ENCODE measurements around the gene ODF2L. TPM values are rescaled to one million over a fixed set of nuclear protein-coding genes. Genes with fewer than 3 reads are reported as not detected.

Gene ODF2L
- total and polyA plus RNA-seq, 9 of the 15 experiments (the other 6 are each of a cell fraction or from before 2014, with no cell fraction given), result 2.2 to 6.0 (median 4.7) TPM

DNA sequence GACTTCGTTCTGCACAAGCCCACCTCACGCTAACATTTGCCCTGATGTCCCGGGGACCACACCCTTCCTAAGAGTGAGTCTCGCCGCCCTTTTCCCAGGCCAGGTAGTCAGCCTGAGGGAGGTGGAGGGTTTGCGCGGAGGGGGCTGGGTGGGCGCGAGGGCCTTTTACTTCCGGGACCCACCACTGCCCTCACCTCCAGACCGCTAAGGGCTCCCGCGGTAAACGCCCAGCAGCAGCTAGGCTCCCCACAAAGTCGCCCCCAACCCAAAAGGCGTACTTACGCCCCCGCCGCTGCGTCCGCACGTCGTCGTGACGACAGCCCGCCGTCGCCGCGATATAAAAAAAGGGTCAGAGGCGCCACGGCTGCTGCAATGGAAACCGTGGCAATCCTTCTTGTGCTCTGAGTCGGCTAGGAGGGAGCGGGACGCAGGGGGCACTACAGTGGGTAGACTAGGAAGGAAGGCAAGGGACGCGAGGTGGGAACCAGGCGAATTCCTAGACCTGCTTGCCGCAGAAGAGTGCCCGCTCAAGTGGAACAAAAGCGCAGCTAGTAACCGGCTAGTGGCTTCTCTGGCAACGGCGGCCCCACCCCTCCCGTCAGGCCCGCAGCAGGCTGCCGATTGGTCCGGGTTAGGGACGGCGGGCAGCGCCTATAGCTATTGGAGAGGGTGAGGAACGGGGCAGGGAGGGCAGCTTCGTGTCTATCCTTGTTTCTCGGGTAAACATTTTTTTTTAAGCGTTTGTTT, at the start of gene ODF2L (continued):
- TF ChIP-seq, protein P1, sequence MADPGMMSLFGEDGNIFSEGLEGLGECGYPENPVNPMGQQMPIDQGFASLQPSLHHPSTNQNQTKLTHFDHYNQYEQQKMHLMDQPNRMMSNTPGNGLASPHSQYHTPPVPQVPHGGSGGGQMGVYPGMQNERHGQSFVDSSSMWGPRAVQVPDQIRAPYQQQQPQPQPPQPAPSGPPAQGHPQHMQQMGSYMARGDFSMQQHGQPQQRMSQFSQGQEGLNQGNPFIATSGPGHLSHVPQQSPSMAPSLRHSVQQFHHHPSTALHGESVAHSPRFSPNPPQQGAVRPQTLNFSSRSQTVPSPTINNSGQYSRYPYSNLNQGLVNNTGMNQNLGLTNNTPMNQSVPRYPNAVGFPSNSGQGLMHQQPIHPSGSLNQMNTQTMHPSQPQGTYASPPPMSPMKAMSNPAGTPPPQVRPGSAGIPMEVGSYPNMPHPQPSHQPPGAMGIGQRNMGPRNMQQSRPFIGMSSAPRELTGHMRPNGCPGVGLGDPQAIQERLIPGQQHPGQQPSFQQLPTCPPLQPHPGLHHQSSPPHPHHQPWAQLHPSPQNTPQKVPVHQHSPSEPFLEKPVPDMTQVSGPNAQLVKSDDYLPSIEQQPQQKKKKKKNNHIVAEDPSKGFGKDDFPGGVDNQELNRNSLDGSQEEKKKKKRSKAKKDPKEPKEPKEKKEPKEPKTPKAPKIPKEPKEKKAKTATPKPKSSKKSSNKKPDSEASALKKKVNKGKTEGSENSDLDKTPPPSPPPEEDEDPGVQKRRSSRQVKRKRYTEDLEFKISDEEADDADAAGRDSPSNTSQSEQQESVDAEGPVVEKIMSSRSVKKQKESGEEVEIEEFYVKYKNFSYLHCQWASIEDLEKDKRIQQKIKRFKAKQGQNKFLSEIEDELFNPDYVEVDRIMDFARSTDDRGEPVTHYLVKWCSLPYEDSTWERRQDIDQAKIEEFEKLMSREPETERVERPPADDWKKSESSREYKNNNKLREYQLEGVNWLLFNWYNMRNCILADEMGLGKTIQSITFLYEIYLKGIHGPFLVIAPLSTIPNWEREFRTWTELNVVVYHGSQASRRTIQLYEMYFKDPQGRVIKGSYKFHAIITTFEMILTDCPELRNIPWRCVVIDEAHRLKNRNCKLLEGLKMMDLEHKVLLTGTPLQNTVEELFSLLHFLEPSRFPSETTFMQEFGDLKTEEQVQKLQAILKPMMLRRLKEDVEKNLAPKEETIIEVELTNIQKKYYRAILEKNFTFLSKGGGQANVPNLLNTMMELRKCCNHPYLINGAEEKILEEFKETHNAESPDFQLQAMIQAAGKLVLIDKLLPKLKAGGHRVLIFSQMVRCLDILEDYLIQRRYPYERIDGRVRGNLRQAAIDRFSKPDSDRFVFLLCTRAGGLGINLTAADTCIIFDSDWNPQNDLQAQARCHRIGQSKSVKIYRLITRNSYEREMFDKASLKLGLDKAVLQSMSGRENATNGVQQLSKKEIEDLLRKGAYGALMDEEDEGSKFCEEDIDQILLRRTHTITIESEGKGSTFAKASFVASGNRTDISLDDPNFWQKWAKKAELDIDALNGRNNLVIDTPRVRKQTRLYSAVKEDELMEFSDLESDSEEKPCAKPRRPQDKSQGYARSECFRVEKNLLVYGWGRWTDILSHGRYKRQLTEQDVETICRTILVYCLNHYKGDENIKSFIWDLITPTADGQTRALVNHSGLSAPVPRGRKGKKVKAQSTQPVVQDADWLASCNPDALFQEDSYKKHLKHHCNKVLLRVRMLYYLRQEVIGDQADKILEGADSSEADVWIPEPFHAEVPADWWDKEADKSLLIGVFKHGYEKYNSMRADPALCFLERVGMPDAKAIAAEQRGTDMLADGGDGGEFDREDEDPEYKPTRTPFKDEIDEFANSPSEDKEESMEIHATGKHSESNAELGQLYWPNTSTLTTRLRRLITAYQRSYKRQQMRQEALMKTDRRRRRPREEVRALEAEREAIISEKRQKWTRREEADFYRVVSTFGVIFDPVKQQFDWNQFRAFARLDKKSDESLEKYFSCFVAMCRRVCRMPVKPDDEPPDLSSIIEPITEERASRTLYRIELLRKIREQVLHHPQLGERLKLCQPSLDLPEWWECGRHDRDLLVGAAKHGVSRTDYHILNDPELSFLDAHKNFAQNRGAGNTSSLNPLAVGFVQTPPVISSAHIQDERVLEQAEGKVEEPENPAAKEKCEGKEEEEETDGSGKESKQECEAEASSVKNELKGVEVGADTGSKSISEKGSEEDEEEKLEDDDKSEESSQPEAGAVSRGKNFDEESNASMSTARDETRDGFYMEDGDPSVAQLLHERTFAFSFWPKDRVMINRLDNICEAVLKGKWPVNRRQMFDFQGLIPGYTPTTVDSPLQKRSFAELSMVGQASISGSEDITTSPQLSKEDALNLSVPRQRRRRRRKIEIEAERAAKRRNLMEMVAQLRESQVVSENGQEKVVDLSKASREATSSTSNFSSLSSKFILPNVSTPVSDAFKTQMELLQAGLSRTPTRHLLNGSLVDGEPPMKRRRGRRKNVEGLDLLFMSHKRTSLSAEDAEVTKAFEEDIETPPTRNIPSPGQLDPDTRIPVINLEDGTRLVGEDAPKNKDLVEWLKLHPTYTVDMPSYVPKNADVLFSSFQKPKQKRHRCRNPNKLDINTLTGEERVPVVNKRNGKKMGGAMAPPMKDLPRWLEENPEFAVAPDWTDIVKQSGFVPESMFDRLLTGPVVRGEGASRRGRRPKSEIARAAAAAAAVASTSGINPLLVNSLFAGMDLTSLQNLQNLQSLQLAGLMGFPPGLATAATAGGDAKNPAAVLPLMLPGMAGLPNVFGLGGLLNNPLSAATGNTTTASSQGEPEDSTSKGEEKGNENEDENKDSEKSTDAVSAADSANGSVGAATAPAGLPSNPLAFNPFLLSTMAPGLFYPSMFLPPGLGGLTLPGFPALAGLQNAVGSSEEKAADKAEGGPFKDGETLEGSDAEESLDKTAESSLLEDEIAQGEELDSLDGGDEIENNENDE (IDR thresholded peaks at IDR 0.05; ENCODE audit: low read depth, low read length), result no peak
- no peak for TF ChIP-seq BRCA1 (IDR thresholded peaks at IDR 0.05)
- no peak for TF ChIP-seq BRCA1 (CRISPR knock-in tag; IDR thresholded peaks at IDR 0.05)
- no peak for TF ChIP-seq TEAD1 (CRISPR knock-in tag; IDR thresholded peaks at IDR 0.05)
- TF ChIP-seq FOXJ2 (tag; IDR thresholded peaks at IDR 0.05), result no peak
- TF ChIP-seq, protein P2, sequence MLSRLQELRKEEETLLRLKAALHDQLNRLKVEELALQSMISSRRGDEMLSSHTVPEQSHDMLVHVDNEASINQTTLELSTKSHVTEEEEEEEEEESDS (CRISPR knock-in tag; IDR thresholded peaks at IDR 0.05), result no peak
- no peak for TF ChIP-seq ELF2 (CRISPR knock-in tag; IDR thresholded peaks at IDR 0.05)
- TF ChIP-seq, protein P3, sequence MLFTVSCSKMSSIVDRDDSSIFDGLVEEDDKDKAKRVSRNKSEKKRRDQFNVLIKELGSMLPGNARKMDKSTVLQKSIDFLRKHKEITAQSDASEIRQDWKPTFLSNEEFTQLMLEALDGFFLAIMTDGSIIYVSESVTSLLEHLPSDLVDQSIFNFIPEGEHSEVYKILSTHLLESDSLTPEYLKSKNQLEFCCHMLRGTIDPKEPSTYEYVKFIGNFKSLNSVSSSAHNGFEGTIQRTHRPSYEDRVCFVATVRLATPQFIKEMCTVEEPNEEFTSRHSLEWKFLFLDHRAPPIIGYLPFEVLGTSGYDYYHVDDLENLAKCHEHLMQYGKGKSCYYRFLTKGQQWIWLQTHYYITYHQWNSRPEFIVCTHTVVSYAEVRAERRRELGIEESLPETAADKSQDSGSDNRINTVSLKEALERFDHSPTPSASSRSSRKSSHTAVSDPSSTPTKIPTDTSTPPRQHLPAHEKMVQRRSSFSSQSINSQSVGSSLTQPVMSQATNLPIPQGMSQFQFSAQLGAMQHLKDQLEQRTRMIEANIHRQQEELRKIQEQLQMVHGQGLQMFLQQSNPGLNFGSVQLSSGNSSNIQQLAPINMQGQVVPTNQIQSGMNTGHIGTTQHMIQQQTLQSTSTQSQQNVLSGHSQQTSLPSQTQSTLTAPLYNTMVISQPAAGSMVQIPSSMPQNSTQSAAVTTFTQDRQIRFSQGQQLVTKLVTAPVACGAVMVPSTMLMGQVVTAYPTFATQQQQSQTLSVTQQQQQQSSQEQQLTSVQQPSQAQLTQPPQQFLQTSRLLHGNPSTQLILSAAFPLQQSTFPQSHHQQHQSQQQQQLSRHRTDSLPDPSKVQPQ (CRISPR knock-in tag; IDR thresholded peaks at IDR 0.05; ENCODE audit: borderline replicate concordance), result no peak
- TF ChIP-seq SP2 (IDR thresholded peaks at IDR 0.05; ENCODE audit: extremely low read depth, low read depth, low read length, poor library complexity, severe bottlenecking), result no peak
- peak; percentile 63; the same call in 1 of the 2 replicates for TF ChIP-seq NCOA6 (IDR thresholded peaks at IDR 0.05)
- no peak for TF ChIP-seq MED1 (CRISPR knock-in tag; IDR thresholded peaks at IDR 0.05; ENCODE audit: borderline replicate concordance)
- no peak; the same call in 1 of the 2 replicates for TF ChIP-seq POLR2A (conservative IDR thresholded peaks at IDR 0.05)
- TF ChIP-seq CTBP1 (IDR thresholded peaks at IDR 0.05; ENCODE audit: borderline replicate concordance), result no peak
- TF ChIP-seq COPS2 (conservative IDR thresholded peaks at IDR 0.05), result no peak
